Glomerular visceral epithelial cell (primary cell): ENCODE results near the gene SLC17A9.

Experiments used
- DNase-seq: peaks from one replicate; pipeline ENCODE4 v3.0.0-alpha.2; 2016; ENCODE audit errors: extremely low spot score

The SLC17A9 gene

DNA sequence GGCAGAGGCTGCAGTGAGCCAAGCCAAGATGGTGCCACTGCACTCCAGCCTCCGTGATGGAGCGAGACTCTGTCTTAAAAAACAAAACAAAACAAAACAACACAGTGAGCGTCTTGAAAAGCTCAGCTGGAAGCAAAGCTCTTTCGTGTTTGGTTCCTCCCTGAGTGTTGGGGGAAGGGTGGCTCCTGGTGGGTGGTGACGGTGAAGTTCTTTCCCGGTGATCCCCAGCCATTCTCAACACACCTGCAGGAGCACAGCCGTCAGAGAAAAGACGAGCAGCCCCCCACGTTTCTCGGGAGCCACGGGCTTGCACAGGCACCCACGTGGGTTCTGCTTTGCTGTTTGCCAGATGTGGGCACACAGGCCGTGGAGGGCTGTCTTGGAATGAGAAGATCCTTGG, 51.0 kb downstream of the SLC17A9 start:
- DNase-seq, result no peak

DNA sequence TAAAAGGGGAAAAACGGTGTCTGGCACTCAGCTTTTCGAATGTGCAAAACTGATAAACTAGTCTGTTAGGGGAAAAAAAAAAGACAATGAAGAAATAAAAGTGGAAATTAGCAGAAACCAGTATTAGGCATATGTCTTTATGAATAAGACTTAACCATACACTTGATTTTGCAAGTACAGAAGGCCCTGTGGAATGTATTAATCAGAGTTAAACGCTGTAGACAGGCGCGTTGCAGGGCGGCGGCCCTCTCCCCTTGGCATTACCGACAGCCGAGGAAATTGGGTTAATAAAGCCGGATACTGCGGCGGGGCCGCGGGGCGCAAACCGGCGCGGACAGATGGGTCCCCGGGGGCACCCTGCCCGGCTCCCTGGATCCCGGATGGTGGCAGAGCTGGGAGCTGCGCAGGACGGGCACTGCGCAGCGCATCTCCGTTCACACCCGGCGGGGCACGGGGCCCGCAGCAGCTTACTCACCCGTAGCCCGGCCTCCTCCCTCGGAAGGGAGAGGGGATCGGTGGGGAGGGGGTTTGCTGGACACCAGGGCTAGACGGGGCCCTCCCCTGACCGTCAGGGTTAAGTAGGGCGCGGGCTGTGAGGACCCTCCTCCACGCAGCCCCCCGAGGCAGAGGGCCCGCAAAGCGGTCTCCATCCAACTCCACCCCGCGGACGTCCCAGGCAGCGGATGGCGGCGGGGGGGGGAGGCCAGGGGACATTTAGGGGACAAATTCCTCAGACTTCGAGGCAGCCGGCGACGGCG, 52.3 kb downstream of the SLC17A9 start:
- no peak for DNase-seq

DNA sequence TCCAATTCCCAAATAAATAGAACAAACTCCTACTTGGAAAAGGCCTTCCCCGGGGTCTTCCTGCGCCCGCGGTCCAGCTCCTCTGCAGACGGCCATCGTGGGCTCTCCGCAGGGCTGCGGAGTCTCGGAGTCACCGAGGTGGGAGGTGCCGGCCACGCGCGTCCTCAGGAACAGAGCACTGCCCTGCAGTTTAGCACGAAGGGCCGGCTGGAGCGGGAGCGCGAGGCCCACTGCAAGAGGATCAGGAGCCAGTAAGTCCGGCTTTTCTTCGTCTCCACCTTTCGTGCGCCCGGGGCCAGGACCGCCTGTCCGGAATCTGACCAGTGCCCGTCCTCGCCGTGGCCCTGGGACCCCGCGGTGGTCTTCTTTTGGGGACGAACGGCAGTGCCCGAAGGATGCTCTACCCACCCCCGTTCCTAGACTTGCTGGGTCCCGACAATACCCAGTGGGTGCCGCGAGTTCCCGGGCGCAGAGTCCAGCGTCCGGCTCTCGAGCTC, 52.9 kb downstream of the SLC17A9 start:
- DNase-seq, result no peak

DNA sequence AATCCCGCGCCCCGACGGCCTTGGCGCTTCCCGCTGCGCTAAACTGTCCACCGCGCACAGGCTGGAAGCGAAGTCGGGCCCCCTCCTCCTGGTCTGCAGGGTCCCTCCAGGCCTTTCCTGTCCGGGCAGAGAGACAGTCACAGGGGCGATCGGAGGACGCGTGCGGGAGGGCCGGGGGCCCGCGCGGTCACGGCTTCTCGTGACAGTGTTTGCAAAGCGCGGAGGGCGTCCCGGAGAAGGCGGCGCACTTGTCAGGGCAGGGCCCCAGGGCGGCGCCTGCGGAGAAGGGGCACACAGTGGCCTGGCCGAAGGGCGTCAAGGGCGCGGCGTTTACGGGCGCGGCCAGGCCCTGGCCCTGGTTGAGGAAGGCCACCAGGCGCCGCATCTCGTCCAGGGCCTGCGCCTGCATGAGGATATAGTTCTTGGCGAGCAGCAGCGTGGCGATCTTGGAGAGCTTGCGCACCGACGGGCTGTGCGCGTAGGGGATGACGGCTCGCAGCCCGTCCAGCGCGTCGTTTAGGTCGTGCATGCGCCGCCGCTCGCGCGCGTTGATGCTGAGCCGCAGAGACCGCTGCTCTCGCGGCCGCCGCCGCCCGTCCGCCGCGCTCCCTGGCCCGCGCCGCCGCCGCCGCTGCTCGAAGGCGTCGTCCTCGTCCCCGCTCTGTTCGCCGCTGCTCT, 53.5 kb downstream of the SLC17A9 start:
- DNase-seq, result no peak

DNA sequence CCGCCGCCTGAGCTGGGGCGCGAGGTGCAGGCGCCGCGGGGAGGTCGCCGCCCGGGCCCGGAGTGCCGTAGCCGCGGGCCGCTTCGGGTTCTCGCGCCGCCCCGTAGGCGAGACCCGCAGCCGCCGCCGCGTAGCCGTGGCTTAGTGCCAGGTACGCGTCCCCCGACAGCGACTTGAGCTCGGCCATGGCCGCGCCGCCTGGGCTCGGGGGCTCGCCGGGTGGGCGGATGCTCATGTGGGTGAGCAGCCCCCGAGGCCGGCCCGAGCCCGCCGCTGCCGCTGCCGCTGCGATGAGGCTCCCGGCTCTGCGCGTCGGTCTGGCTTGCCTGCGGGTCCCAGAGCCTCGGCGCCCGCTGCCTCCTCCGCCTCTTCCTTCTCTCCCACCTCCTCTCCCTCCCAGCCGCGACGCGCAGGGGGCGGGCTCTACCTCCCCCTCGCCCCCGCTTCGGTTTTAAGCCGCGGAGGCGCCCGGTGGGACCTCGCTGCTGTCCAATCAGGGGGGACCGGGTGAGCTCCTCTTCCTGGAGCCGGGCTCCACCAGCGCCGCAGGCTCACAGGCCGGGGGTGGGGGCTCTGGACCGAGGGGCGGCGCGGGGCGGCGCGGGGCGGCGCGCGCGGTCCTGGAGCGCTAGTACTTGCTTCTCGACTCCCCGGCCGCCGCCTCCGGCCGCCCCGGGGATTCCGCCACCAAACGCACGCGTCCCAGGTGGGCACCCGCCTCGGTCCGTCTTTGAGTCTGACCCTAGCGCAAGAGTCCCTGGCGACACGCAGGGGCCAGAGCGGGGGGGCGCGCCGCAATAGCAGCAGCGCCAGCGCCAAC, 54.2 kb downstream of the SLC17A9 start, which contains the start of gene BHLHE23:
Gene BHLHE23 (minus strand): TSS at position 425 of the 820 bp plus-strand sequence. CDS start 190 bp downstream, at position 235.
- DNase-seq, result no peak

DNA sequence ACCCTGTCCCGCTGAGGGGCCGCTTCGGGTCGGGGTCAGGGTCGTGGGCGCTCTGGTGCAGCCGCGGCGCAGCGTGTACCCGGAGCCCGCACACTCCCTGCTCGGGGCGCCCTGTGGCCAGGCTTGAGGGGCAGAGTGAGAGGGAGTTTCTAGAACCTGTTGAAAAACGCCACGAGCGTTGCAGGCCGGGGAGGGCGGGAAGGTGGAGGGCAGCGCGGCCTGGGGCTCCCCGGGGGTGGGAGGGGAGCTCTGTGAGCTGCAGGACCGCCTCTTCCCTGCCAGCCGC, 54.8 kb downstream of the SLC17A9 start:
- DNase-seq, result no peak

DNA sequence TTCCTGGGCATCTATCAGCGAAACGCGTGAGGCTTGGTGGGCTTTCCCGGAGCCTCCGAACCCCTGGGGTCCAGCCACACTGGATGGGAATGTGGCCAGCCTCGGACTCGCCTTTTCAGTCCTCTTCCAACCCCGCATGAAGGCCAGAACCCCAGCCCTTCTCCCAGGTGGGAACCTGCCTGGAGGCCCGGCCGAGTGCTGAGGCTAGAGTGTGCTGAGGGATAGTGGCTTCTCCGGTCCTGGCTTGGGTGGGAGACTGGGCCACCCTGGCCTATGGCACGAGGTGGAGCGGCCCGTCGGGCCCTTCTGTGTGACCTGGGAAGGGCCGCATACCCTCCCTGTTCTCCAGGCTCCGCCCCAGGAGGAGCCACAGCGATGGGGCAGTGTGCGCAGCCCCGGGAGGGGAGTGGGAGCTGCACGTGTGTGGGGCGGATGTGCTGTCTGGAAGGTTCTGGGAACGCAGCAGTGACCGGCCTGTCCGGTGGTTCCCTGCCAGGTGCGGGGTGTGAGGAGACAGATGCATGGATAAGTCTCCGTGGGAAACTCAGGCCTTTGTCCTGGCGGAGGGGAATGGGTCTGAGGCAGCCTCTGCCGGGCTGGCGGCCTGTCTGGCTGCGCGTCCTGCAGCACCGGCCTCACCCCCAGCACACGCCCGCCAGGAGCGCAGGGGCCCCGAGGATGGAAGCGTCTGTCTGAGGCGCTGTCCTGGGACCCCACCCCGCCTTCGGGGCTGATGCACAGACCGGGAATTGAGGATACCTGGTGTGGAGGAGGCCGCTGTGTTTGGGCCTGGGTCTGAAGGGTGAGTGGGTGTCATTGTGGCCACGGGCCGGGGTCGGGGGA, 55.4 kb downstream of the SLC17A9 start:
- no peak for DNase-seq

DNA sequence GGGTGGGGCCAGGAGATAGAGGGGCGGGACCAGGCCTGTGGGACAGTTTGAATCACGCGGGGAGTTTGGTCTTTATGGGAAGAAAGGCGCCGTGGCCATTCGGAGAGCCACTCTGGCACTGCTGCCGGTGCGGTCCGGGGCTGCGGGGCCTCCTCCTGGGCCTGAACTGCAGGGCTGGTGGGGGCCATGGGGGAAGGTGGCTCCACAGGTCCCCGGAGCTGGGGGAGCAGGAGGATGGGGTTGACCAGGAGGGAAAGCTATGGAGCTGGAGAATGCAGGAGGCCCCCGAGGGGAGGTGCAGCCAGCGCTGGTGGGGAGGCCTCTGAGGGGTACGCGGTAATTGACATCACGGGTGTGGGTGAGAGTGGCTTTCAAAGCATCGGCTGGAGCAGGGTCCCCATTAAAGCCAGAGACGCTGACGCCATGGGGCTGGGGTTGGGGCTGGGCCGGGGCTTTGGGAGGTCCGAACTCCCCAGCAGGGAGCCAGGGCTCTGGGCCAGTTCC, 56.1 kb downstream of the SLC17A9 start:
- no peak for DNase-seq

DNA sequence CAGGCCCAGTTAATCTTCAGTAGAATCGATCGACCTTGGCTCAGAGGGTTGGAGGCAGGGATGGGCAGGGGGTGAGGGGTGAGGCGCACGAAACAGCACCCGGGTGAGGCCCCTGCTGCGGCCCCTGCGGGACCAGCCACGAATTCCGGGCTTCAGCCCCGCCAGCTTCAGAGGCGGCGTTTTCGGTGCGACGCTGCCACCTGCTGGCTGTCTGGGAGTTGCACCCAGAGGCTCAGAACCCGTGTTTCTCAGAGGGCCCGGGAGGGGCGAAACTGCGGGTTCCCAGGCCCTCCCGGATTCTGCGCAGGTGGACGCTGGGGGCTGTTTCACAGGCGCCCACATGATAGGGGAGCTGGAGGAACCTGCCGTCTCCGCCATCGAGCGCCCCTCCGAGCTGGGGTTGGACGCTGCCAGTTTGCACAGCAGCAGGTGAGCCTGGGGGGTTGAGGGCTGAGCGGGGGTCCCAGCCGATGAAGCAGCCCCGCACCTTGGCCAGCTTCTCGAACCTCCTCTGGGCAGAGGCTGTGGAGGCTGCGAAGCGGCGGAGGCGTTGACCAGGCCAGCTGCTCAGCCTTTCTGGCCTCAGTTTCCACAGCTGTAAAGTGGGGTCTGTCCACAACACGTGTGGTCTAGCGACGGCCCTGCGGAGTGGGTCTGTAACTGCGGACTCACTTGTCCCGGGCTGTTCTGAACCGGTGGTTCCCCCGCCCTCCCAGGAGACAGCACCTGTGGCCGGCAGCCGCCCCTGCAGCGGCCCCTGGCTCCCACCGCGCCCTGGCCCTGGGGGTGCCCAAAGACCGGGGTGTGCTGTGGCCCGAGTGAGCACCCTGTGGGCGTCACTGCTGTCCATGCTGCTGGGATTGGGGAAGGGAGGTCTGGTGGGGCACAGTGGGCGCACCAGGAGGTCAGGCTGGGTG, 56.8 kb downstream of the SLC17A9 start:
- DNase-seq, result peak; percentile 74

DNA sequence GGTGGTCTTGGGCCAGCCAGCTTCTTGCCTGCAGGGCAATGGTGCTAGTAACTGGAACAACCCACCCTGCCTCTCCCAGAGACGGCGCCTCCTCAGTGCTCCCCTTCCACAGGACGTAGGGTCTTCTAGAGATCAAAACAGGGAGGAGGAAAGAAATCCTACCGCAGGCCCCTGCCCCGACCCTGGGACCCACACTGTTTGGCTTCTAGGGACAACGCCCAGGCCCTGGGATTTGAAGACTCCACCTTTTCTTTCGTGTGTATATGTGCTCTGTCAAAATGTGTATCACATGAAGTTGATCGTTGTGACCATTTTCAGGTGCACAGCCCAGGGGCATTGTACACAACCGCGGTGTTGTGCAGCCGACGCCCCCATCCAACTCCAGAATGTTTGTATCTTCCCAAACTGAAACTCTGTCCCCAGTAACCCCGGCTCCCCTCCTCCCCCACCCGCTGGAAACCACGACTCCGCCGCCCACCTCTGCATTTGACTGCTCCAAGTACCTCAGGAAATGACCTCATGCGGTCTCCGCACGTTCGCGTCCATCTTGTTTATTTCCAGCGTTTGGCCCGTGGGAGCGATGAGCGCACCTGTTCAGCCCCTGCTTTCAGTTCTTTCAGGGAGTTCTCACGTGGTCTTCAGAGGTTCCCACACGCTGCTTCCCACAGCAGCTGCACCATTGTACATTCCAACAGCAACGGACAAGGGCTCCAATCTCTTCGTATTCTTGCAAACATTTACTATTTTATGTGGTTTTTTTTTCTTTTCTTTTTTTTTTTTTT, 57.7 kb downstream of the SLC17A9 start:
- peak; percentile 60 for DNase-seq

DNA sequence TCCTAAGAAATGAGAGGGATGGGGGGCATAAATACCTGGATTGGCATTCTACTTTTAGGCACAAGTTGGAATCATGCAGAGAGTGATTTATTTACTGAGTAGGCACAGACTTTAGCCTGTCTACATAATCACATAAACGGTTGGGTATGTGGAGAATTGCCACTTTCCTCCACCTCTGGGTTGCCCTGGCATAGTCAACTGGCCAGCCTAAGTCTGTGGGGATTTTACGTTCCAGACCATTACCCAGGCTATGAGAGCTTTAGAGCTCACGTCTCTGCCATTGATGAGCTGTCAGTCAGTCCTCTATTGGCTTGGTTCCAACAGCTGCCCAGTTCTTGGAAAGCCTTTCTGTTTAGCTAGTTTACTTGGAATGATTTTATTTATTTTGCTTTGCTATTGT, 59.3 kb downstream of the SLC17A9 start:
- peak; percentile 82 for DNase-seq

DNA sequence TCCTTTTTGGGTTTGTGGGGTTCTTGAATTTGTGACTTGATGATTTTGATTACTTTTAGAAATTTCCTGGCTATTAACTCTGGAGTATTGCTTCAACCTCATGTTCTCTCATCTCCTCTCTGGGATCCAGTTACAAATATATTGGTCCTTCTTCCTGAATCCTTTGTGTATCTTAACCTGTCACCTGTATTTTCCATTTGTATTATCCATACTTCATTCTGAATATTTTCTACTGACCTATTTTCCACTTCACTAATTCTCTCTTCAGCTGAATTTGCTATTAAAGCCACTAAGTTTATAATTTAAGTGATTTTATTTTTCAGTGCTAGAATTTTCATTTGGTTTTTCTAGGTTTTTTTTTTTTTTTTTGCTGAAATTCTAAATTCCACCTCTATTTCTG, 60.7 kb downstream of the SLC17A9 start:
- DNase-seq, result no peak

DNA sequence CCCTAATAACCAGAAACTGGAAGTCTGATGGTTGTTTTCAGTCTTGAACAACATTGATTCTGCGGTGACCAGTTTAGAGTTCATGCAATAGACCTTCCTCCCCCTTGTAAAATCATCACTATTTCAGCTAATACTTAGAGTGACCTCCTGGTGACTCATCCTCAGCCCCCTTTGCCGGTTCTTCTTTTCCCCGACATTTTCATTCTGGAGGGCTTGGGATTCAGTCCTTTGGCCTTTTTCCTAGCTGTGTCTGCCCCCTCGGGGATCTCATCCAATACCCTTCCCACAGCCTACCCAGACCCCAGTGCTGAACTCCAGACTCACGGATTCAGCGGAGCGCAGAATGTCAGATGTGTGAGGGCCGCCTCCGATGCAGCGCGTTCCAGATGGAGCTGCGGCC, 61.8 kb downstream of the SLC17A9 start:
- no peak for DNase-seq

DNA sequence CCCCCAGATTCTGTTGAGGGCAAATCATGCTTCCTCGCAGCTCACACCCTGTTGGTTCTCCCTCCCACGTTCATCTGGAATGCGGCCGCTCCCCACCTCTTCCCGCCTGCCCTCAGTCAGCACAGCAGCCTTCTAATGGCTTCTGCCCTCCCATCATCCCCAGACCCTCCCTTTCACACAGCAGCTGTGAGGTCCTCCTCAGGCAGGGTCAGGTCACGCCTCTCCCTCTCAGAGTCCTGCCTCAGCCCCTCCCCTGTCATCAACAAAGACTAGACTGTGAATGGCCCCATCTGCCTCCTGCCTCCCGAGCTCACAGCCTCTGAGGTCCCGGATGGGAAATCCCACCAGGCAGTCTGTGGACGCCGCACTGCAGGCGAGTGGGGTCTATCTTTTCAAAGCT, 62.2 kb downstream of the SLC17A9 start:
- DNase-seq, result no peak

DNA sequence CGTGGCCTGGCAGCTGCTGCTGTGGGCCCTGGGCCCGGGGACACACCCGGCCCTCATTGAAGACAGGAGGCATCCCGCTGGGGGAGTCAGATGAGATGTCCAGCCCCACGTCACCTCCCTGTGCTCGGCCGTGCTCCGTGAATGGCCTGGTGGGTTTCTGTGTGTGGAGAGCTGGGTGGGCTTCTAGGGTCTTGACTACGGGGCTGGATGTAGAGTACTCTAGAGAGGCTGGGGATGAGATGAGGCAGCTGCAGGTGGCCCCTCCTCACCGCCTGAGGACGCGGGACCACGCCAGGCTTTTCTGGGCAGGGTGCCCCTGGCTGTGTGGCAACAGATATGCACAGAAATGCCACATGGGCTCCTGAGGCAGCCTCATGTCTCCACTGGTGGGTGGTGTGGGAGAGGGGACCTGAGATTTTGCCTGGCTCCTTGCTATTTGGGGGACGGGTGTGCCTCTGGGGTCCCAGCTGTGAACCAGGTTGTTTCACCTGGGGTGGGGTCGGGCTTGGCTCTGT, 62.7 kb downstream of the SLC17A9 start:
- no peak for DNase-seq

DNA sequence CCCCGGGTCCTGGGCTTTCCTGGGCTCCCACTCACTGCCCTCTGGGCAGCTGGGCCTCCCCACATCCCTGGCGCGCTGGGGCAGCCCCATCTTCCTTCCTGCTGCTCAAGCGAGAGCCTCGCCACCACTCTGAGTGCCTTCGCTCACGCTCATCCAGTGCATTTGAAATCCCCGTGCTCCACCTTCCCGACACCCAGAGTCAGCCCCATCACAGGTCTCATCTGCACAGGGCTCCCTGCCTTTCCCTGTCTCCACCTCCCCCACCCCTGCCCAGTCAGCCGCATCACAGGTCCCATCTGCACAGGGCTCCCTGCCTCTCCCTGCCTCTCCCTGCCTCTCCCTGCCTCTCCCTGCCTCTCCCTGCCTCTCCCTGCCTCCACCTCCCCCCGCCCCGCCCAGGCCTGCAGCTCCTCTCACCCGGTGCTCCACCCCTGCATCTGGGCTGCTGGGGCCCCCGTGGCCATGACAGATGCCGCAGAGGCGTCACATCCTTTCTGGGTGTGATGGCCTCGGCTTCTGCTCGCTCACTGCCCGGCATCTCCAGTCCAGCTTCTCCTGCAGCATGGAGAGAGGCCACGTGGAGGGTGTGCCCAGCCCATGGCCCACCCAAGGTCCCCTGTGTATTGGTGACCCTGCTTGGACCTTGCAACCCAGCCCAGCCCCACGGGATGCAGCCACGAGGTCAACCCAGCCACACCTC, 63.3 kb downstream of the SLC17A9 start:
- no peak for DNase-seq

DNA sequence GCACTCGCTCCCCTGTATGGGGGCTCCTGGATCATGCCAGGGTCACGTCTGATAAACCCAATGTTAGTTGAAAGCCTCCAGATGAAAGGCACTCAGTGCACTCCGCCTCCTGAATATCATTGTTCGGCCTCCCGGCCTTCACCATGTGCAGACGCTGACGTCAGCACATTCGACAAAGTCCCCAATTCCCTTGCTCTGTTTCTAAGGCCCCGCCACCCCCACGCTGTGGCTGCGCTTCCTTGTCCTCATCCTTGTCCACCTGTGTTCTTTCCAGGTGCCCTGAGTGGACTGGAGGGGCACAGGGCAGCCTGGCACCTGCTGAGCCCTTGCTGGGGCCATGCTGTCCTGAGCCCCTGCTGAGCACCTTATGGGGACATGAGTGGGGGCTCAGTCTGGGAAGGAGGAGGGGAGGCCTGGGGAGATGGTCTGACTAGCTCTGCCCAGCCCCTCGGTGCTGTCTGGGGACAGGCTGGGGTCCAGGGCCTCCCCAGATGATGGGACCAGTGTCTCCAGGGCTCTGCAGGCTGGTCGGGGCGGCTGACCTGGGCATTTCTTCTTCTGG, 64.1 kb downstream of the SLC17A9 start:
- no peak for DNase-seq

DNA sequence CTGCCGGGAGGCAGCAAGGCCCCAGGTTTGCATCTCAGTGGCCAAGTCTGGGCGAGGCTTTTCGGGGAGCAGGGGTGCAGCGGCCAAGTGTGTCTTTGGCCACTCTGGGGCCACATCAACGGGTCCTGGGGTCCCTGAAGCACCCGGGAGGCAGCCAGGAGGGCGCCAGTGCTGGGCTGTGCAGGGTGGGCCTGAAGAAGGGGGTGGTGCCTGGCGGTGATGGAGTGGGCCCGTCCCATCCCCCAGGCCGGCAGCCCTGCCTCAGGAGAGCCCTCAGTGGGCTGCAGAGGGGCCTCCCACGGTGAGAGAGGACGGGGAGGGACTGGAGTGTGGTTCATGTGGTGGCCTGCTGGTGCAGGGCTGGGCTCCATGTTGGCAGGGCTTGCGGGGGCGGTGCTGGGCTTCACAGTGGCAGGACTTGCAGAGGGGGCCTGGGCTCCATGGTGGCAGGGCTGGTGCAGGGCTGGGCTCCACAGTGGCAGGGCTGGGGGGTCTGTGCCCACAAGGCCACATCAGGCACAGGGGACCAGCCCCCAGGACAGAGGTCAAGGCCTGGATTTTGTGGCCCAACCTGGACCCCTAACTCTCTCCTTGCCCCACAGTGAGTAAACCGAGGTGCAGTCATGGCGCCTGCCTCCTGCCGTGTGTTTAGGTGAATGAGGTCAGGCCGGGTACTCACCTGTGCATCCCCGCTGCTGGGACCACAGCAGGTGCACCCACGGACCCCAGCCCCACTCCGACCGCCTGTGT, 64.7 kb downstream of the SLC17A9 start:
- DNase-seq, result no peak
